Fibroblast of lung (primary cell): ENCODE results near the gene GMPR. TPM values are rescaled to one million over a fixed set of nuclear protein-coding genes. Genes with fewer than 3 reads are reported as not detected.

Source experiments
- DNase-seq, 2 donors: peaks; one replicate each; pipeline versions ENCODE4 v3.0.0 to v3.0.0-alpha.2; 2010; ENCODE audit warnings: low read depth in 2 of 2
- H2AFZ ChIP-seq: 2 replicates; pipeline ENCODE4 v1.5.1; 2012; ENCODE audit warnings: low read length, control low read depth, inconsistent platforms
- H3K27ac ChIP-seq: 2 replicates; pipeline ENCODE4 v1.5.1; 2011; ENCODE audit warnings: low read length, control low read depth; ENCODE audit not compliant: insufficient read depth
- H3K27me3 ChIP-seq: 2 replicates; pipeline ENCODE4 v1.5.1; 2011; ENCODE audit warnings: mild to moderate bottlenecking, low read length; ENCODE audit not compliant: control insufficient read depth, insufficient read depth
- H3K36me3 ChIP-seq: 2 replicates; pipeline ENCODE4 v1.5.1; 2011; ENCODE audit warnings: low read length; ENCODE audit not compliant: control insufficient read depth, insufficient read depth
- H3K4me1 ChIP-seq: 2 replicates; pipeline ENCODE4 v1.5.1; 2011; ENCODE audit warnings: low read length; ENCODE audit not compliant: control insufficient read depth, insufficient read depth; ENCODE audit errors: extremely low read depth
- H3K4me2 ChIP-seq: 2 replicates; pipeline ENCODE4 v1.5.1; 2011; ENCODE audit warnings: low read length, control low read depth; ENCODE audit not compliant: insufficient read depth; ENCODE audit errors: extremely low read depth
- H3K4me3 ChIP-seq, 4 experiments: fragments of 200-600 bp in 1 of 4; sonication (generic) in 1 of 4; replicated peaks in 1 of 4; 2 replicates each; pipeline ENCODE4 v1.5.1; 2011 to 2016; ENCODE audit warnings: low read length in 4 of 4, low read depth in 3 of 4, mild to moderate bottlenecking in 3 of 4, control low read depth in 2 of 4, inconsistent platforms in 1 of 4, mixed read lengths in 1 of 4; ENCODE audit not compliant: insufficient read depth in 1 of 4; ENCODE audit errors: control extremely low read depth in 1 of 4
- H3K79me2 ChIP-seq: 2 replicates; pipeline ENCODE4 v1.5.1; 2012; ENCODE audit warnings: mild to moderate bottlenecking, low read length, inconsistent platforms; ENCODE audit not compliant: control insufficient read depth, insufficient read depth
- H3K9ac ChIP-seq: 2 replicates; pipeline ENCODE4 v1.5.1; 2011; ENCODE audit warnings: mild to moderate bottlenecking, low read length, control low read depth; ENCODE audit not compliant: insufficient read depth
- H3K9me3 ChIP-seq: 2 replicates; pipeline ENCODE4 v1.5.1; 2012; ENCODE audit warnings: low read depth, low read length; ENCODE audit not compliant: control insufficient read depth, insufficient read depth
- H4K20me1 ChIP-seq: 2 replicates; pipeline ENCODE4 v1.5.1; 2011; ENCODE audit warnings: low read length; ENCODE audit not compliant: control insufficient read depth, insufficient read depth; ENCODE audit errors: extremely low read depth
- CTCF ChIP-seq, 2 donors: IDR thresholded peaks in 1 of 2; conservative IDR thresholded peaks in 1 of 2; 1 replicate in 1 of 2; 2 replicates in 1 of 2; pipeline ENCODE4 v1.5.1; 2011 to 2012; ENCODE audit warnings: low read length in 2 of 2, control low read depth in 1 of 2, inconsistent platforms in 1 of 2, low read depth in 1 of 2, mild to moderate bottlenecking in 1 of 2
- EZH2 ChIP-seq: IDR thresholded peaks from 2 replicates; pipeline ENCODE4 v1.5.1; 2012; ENCODE audit warnings: low read length, control low read depth, mild to moderate bottlenecking; ENCODE audit errors: missing control alignments
- polyA plus RNA-seq, 2 donors: library from polyadenylated mRNA; depleted of rRNA in 1 of 2; stranded (reverse) in 1 of 2; unstranded in 1 of 2; fragments of >200 nt; gene quantifications; 2 replicates each; pipeline ENCODE4 v1.2.1, GENCODE V29; 2011 to 2012; ENCODE audit warnings: missing spikeins in 1 of 2
- total RNA-seq: library from RNA; depleted of rRNA; stranded (reverse); fragments of >200 nt; gene quantifications from 2 replicates; pipeline ENCODE4 v1.2.1, GENCODE V29; 2014

The GMPR gene
- total and polyA plus RNA-seq, 2 donors (not counting 1 experiment from before 2014, with no cell fraction given), result 13.2 to 16.4 TPM

GRCh38 chr6:16322666-16323312 lies 84.4 kb downstream of the GMPR start:
- peak overlapping the region; percentile 49 for H3K9ac ChIP-seq
- peak overlapping the region; percentile 80 for H3K27ac ChIP-seq
- peak overlapping the region; percentile 78 for H3K4me2 ChIP-seq
- no peaks in the 10 kb centered on the region for H3K9me3 ChIP-seq
- H3K4me1 ChIP-seq, result peaks cover 43% of the 10 kb centered on the region
- no peaks in the 10 kb centered on the region for H4K20me1 ChIP-seq
- no peaks in the 10 kb centered on the region for H3K79me2 ChIP-seq
- H3K27me3 ChIP-seq, result no peaks in the 10 kb centered on the region
- H2AFZ ChIP-seq, result no peak overlapping the region
- H3K36me3 ChIP-seq, result peaks cover 8% of the 10 kb centered on the region
- no peak for TF ChIP-seq EZH2
- no peak for TF ChIP-seq CTCF (conservative IDR thresholded peaks at IDR 0.05 in 1 of 2, IDR thresholded peaks at IDR 0.05 in 1 of 2; ENCODE audit: low read depth in 1 of 2, low read length in 2 of 2)
- DNase-seq, result peak; percentile 95 to 96
- no peak overlapping the region for H3K4me3 ChIP-seq

DNA sequence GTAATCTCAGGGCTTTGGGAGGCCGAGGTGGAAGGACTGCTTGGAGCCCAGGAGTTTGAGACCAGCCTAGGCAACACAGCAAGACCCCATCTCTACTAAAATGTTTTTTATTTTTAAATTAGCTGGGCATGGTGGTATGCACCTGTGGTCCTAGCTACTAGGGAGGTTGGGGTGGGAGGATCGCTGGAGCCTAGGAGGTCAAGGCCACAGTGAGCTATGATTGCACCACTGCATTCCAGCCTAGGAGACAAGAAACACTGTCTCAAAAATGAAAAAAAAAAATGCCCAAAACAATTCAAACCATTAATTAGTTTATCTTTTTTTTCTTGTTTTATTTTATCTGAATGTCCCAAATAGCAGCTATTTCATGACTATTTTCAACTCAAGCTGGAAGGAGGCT lies 85.8 kb downstream of the GMPR start:
- Histone ChIP-seq H3K27me3 (no peaks in the 10 kb centered on the region), H3K27ac (no peak overlapping the region), H3K79me2 (no peaks in the 10 kb centered on the region), H3K9ac (no peak overlapping the region), H3K4me1 (peaks cover 36% of the 10 kb centered on the region), H3K4me3 (no peak overlapping the region), H3K4me2 (no peak overlapping the region), H3K9me3 (no peaks in the 10 kb centered on the region), H2AFZ (no peak overlapping the region), H4K20me1 (no peaks in the 10 kb centered on the region), H3K36me3 (peaks cover 8% of the 10 kb centered on the region)
- TF ChIP-seq EZH2 (no peak), CTCF (conservative IDR thresholded peaks at IDR 0.05 in 1 of 2, IDR thresholded peaks at IDR 0.05 in 1 of 2; ENCODE audit: low read depth in 1 of 2, low read length in 2 of 2) (no peak)
- no peak for DNase-seq

DNA sequence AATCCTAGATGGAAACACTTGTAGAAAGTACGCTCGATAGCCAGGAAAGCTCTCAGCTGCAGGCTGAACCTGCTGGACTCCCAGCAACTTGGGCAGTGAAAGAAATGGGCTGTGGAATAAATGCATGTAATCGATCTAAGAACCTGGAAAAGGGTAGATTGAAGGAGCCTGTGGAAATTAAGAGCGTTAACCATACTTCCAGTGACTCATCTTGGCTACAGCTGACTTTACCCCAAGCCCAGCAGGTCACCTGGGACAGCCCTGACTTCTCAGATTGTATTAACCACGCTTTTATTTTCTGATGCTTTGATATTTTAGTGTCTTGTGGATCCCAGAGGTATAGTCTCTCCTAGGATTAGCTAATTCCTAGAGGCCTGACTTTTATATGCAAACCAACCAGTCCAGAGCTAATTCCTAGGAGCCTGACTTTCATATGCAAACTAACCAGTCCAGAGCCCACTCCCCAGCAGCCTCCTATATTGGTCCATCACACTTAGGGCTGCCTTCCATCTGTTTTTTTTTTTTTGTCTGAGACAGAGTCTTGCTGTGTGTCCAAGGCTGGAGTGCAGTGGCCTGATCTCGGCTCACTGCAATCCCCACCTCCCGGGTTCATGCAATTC lies 86.3 kb downstream of the GMPR start:
- Histone ChIP-seq H3K4me2 (no peak overlapping the region), H4K20me1 (no peaks in the 10 kb centered on the region), H3K27me3 (no peaks in the 10 kb centered on the region), H3K9me3 (no peaks in the 10 kb centered on the region), H3K36me3 (peaks cover 8% of the 10 kb centered on the region), H2AFZ (no peak overlapping the region), H3K27ac (no peak overlapping the region), H3K4me3 (no peak overlapping the region), H3K79me2 (no peaks in the 10 kb centered on the region), H3K4me1 (peaks cover 31% of the 10 kb centered on the region), H3K9ac (no peak overlapping the region)
- DNase-seq, result peak in 1 of 2 donors; percentile 59
- TF ChIP-seq EZH2 (no peak), CTCF (conservative IDR thresholded peaks at IDR 0.05 in 1 of 2, IDR thresholded peaks at IDR 0.05 in 1 of 2; ENCODE audit: low read depth in 1 of 2, low read length in 2 of 2) (no peak)
